ENCODE measurements around the gene NSMF.

DNA sequence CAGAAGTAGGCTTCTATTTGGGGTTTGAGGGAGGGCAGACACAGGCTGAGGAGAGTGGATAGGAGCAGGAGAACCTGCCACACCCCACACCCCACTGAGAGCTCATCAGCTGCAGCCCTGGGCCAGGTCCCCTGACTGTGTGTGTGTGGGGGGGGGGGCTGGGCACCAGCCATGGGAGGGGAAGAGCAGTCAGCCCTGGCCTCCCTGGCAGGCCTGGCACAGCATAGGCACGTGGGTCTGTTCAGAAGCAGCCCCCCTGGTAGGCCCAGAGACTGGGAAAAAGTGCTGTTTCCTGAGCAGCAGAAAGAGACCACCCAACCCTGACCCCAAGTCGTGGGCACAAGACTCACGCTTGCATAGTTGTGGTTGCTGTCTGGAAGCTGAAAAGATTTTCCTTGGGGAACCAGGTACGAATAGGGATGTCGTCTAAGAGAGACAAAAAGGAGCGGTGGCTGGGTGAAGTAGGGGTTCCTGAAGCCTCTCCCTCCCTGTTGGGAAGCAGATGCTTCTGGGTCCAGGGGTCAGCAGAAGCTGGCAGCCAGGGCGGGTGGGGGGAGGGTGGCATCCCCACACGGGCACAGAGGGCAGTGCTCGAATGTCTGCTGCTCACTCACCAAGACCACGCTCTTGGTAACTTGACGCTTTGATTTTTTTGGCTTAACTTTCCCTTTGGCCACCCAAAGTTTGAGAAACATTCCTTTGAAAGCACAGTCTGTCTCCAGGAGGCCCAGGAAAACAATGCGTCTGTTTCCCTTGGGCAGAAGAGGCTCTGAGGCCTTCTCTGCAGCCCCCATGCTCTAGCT, 2.9 kb downstream of the NSMF start:
- TF ChIP-seq GATA2 (IDR thresholded peaks at IDR 0.05; ENCODE audit: low read depth, low read length) (no peak), GATA3 (IDR thresholded peaks at IDR 0.05; ENCODE audit: low read depth, low read length) (no peak)
